ENCODE results near the gene NEMP2.

Gene NEMP2

GRCh38 chr2:190458352-190459107 is 76.0 kb downstream of the NEMP2 start:
- no peak for FAIRE-seq
- no peak for DNase-seq (ENCODE audit: low spot score)

GRCh38 chr2:190457256-190457655 is 77.3 kb downstream of the NEMP2 start:
- FAIRE-seq (no peak), DNase-seq (ENCODE audit: low spot score) (no peak)

- DNase-seq (ENCODE audit: low spot score) = no peak
- FAIRE-seq = no peak
Observed at GRCh38 chr2:190456833-190457232, 77.7 kb downstream of the NEMP2 start.

GRCh38 chr2:190455358-190456095 is 79.0 kb downstream of the NEMP2 start:
- FAIRE-seq = no peak
- DNase-seq (ENCODE audit: low spot score) = no peak

GRCh38 chr2:190454795-190455194 is 79.7 kb downstream of the NEMP2 start:
- no peak for DNase-seq (ENCODE audit: low spot score)
- FAIRE-seq = no peak
